Stimulated activated CD4-positive, alpha-beta T cell treated with anti-CD3 and anti-CD28 coated beads, Interleukin-2, amount 100 ng/mL, for 24 hours (primary cell): ENCODE results near the gene CCDC197.

ENCODE experiments used
- DNase-seq, 2 donors: peaks; one replicate each; pipeline ENCODE4 v3.0.0-alpha.2; 2020

CCDC197 gene

GRCh38 chr14:94045101-94045500, 48.0 kb downstream of the CCDC197 start:
- no peak for DNase-seq

GRCh38 chr14:94045563-94046345, 48.7 kb downstream of the CCDC197 start:
- no peak for DNase-seq

GRCh38 chr14:94046696-94047250, 49.7 kb downstream of the CCDC197 start:
- DNase-seq = no peak

GRCh38 chr14:94047581-94047980, 50.5 kb downstream of the CCDC197 start:
- no peak for DNase-seq

GRCh38 chr14:94048691-94049624, 51.9 kb downstream of the CCDC197 start:
- peak in 1 of 2 donors; percentile 8 for DNase-seq

GRCh38 chr14:94049625-94050023, 52.5 kb downstream of the CCDC197 start:
- DNase-seq = no peak

- DNase-seq = no peak
Observed at GRCh38 chr14:94050231-94050880, 53.3 kb downstream of the CCDC197 start.

GRCh38 chr14:94051115-94051514, 54.0 kb downstream of the CCDC197 start:
- no peak for DNase-seq

GRCh38 chr14:94051779-94052178, 54.7 kb downstream of the CCDC197 start:
- no peak for DNase-seq

GRCh38 chr14:94052199-94052598, 55.1 kb downstream of the CCDC197 start:
- DNase-seq = no peak

- DNase-seq = no peak
Observed at GRCh38 chr14:94052662-94053061, 55.6 kb downstream of the CCDC197 start.

GRCh38 chr14:94054401-94054800, 57.3 kb downstream of the CCDC197 start:
- no peak for DNase-seq

GRCh38 chr14:94054936-94055335, 57.8 kb downstream of the CCDC197 start:
- no peak for DNase-seq

- DNase-seq = peak in 1 of 2 donors; percentile 21
Observed at GRCh38 chr14:94056579-94057308, 59.6 kb downstream of the CCDC197 start.

- DNase-seq = no peak
Observed at GRCh38 chr14:94058128-94058673, 61.1 kb downstream of the CCDC197 start.
